Left lung (tissue), 10 donors: ENCODE results near the gene ANGPTL4. TPM values are rescaled to one million over a fixed set of nuclear protein-coding genes. Genes with fewer than 3 reads are reported as not detected.

Experiments used
- ATAC-seq: fragments of 200-7000 bp; cut with Tn5 transposase; one replicate; pipeline ENCODE4 v1.9.1; 2020; ENCODE audit warnings: moderate library complexity
- DNase-seq, 4 donors: peaks; one replicate each; pipeline ENCODE4 v3.0.0-alpha.2; 2013 to 2020
- H3K27ac ChIP-seq, 2 donors: fragments of 200-600 bp; sonication (generic) in 1 of 2; one replicate each; pipeline versions ENCODE4 v1.5.0 to v1.8.0; 2020 to 2021
- H3K27me3 ChIP-seq, 2 donors: fragments of 200-600 bp; sonication (generic) in 1 of 2; one replicate each; pipeline versions ENCODE4 v1.5.0 to v1.8.0; 2020 to 2021
- H3K36me3 ChIP-seq, 2 donors: fragments of 200-600 bp; sonication (generic) in 1 of 2; one replicate each; pipeline versions ENCODE4 v1.5.0 to v1.8.0; 2020 to 2021
- H3K4me1 ChIP-seq, 2 donors: fragments of 200-600 bp; one replicate each; pipeline ENCODE4 v1.8.0; 2021
- H3K4me3 ChIP-seq, 2 donors: fragments of 200-600 bp; sonication (generic) in 1 of 2; one replicate each; pipeline versions ENCODE4 v1.5.0 to v1.8.0; 2020 to 2021; ENCODE audit warnings: mild to moderate bottlenecking in 1 of 2
- H3K9me3 ChIP-seq, 2 donors: fragments of 200-600 bp; sonication (generic) in 1 of 2; one replicate each; pipeline versions ENCODE4 v1.5.0 to v1.8.0; 2020 to 2021
- intact Hi-C, 2 donors: fragments of 100-400 bp; cut with DNase I; formaldehyde crosslinking; loops; one replicate each; pipeline versions ENCODE4 v1.11.2 to v1.14.2; 2022
- polyA plus RNA-seq, 6 donors: library from polyadenylated mRNA; unstranded; fragments of 120-200 nt; gene quantifications; one replicate each; pipeline ENCODE4 v1.2.1, GENCODE V29; 2013; ENCODE audit not compliant: insufficient read length in 6 of 6
- total RNA-seq, 2 donors: library from RNA; stranded (reverse); fragmentation: NEBNext Ultra II Directional; extraction: Animal tissue kit (Norgen Biotek cat#: 25700); gene quantifications; one replicate each; pipeline ENCODE4 v1.2.1, GENCODE V29; 2021
- TF ChIP-seq, protein P1 (sequence below), 2 donors: fragments of 200-600 bp; sonication (generic) in 1 of 2; IDR thresholded peaks; one replicate each; pipeline versions ENCODE4 v1.5.0 to v1.8.0; 2021; ENCODE audit warnings: antibody characterized with exemption in 2 of 2
- donor health status: DM: no; HTN: yes; CAD: no.
- donor health status: DM: no; HTN: no; CAD: no.

The ANGPTL4 gene
- total and polyA plus RNA-seq, 8 donors: 2.5 to 24.8 (median 4.3) TPM

DNA sequence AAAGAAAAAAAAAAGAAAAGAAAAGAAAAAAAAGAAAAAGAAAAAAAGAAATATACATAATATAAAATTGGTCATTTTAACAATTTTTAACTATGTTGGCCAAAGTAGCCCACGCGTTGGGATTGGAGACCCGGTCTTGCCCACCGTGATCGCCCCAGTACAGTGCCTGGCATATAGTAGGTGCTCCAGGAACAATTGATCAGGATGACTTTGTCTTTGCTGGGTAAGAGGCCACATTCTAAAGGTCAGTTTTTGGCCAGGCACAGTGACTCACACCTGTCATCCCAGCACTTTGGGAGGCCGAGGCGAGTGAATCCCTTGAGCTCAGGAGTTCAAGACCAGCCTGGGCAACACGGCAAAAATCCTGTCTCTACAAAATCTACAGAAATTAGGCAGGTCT, 3.8 kb upstream of the ANGPTL4 start:
- peaks cover 26 to 66% of the 10 kb centered on the region in 2 donors for H3K4me1 ChIP-seq
- H3K36me3 ChIP-seq: no peaks in the 10 kb centered on the region
- TF ChIP-seq, protein P1, sequence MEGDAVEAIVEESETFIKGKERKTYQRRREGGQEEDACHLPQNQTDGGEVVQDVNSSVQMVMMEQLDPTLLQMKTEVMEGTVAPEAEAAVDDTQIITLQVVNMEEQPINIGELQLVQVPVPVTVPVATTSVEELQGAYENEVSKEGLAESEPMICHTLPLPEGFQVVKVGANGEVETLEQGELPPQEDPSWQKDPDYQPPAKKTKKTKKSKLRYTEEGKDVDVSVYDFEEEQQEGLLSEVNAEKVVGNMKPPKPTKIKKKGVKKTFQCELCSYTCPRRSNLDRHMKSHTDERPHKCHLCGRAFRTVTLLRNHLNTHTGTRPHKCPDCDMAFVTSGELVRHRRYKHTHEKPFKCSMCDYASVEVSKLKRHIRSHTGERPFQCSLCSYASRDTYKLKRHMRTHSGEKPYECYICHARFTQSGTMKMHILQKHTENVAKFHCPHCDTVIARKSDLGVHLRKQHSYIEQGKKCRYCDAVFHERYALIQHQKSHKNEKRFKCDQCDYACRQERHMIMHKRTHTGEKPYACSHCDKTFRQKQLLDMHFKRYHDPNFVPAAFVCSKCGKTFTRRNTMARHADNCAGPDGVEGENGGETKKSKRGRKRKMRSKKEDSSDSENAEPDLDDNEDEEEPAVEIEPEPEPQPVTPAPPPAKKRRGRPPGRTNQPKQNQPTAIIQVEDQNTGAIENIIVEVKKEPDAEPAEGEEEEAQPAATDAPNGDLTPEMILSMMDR (IDR thresholded peaks at IDR 0.05): no peak
- H3K27ac ChIP-seq: no peak overlapping the region
- no peak for ATAC-seq
- H3K4me3 ChIP-seq: no peak overlapping the region
- peaks cover 0 to 34% of the 10 kb centered on the region in 2 donors for H3K27me3 ChIP-seq
- no peaks in the 10 kb centered on the region for H3K9me3 ChIP-seq
- intact Hi-C loops: no loop called here
- peak in 1 of 4 donors; percentile 5 for DNase-seq

GRCh38 chr19:8361921-8362793, 1.8 kb upstream of the ANGPTL4 start:
- H3K4me3 ChIP-seq: no peak overlapping the region
- peaks cover 0 to 53% of the 10 kb centered on the region in 2 donors for H3K27me3 ChIP-seq
- H3K9me3 ChIP-seq: no peaks in the 10 kb centered on the region
- peak overlapping the region; percentile 76 to 78 for H3K27ac ChIP-seq
- peaks cover 26 to 66% of the 10 kb centered on the region in 2 donors for H3K4me1 ChIP-seq
- ATAC-seq: peak; percentile 82
- intact Hi-C loops: no loop called here
- TF ChIP-seq, protein P1 (IDR thresholded peaks at IDR 0.05): no peak
- H3K36me3 ChIP-seq: no peaks in the 10 kb centered on the region
- DNase-seq: peak; percentile 80 to 95 (median 92)

- TF ChIP-seq, protein P1 (IDR thresholded peaks at IDR 0.05): no peak
- Histone ChIP-seq H3K4me3 (peak overlapping the region in 1 of 2 donors; percentile 7), H3K9me3 (no peaks in the 10 kb centered on the region), H3K4me1 (peaks cover 33 to 68% of the 10 kb centered on the region in 2 donors), H3K27ac (peak overlapping the region in 1 of 2 donors; percentile 41), H3K36me3 (peaks cover 0 to under 1% of the 10 kb centered on the region in 2 donors), H3K27me3 (peaks cover 0 to 60% of the 10 kb centered on the region in 2 donors)
- ATAC-seq (no peak), DNase-seq (no peak)
- intact Hi-C loops: no loop called here
Measured at GRCh38 chr19:8366121-8366581, 2.2 kb downstream of the ANGPTL4 start.

DNA sequence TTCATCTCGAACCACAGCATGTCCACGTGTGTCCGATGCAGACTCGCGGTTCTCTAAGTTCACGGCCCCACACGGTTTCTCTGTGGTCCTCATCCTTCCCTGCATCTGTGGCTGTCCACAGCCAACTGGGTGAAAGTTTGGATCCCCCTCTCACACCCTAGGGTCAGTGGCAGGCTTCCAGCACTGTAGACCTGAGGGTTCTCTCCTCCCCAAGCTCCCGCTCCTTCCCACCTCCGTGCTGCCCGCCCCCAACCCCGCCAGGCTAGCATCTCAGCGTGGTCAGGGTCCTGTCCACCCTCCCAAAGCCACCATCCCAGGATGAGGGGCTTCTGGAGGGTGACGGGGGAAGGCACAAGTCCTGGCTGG, 3.0 kb downstream of the ANGPTL4 start:
- Histone ChIP-seq H3K27ac (peak overlapping the region in 1 of 2 donors; percentile 41), H3K9me3 (no peaks in the 10 kb centered on the region), H3K27me3 (peaks cover 0 to 58% of the 10 kb centered on the region in 2 donors), H3K4me3 (no peak overlapping the region), H3K36me3 (peaks cover 0 to 5% of the 10 kb centered on the region in 2 donors), H3K4me1 (peaks cover 29 to 60% of the 10 kb centered on the region in 2 donors)
- intact Hi-C loops: no loop called here
- TF ChIP-seq, protein P1 (IDR thresholded peaks at IDR 0.05): no peak
- no peak for ATAC-seq
- peak in 1 of 4 donors; percentile 66 for DNase-seq

- H3K27ac ChIP-seq: peak overlapping the region in 1 of 2 donors; percentile 41
- intact Hi-C loops: no loop called here
- TF ChIP-seq, protein P1 (IDR thresholded peaks at IDR 0.05): no peak
- H3K27me3 ChIP-seq: peaks cover 0 to 54% of the 10 kb centered on the region in 2 donors
- H3K9me3 ChIP-seq: no peaks in the 10 kb centered on the region
- peaks cover 0 to 5% of the 10 kb centered on the region in 2 donors for H3K36me3 ChIP-seq
- DNase-seq (peak; percentile 84 to 97 (median 86)), ATAC-seq (peak; percentile 59)
- H3K4me1 ChIP-seq: peaks cover 24 to 55% of the 10 kb centered on the region in 2 donors
- no peak overlapping the region for H3K4me3 ChIP-seq
Measured at GRCh38 chr19:8367327-8368001, 3.5 kb downstream of the ANGPTL4 start.
